Stimulated activated CD8-positive, alpha-beta memory T cell treated with anti-CD3 and anti-CD28 coated beads, Interleukin-15, amount 100 ng/mL, for 48 hours (primary cell): ENCODE measurements around the gene GPRIN1.
"Not testable (repeated sequence)": the region's sequence is repeated elsewhere in the genome, so short reads cannot be mapped to it uniquely, and the experiment has no call there.

Experiments
- DNase-seq, 2 donors: peaks; one replicate each; pipeline ENCODE4 v3.0.0-alpha.2; 2020; ENCODE audit warnings: low read depth in 2 of 2

The GPRIN1 gene

GRCh38 chr5:176624938-176625337, 15.0 kb upstream of the GPRIN1 start:
- no peak for DNase-seq

- no peak for DNase-seq
Observed at GRCh38 chr5:176624142-176624541, 14.2 kb upstream of the GPRIN1 start.

GRCh38 chr5:176621661-176622079, 11.7 kb upstream of the GPRIN1 start:
- no peak for DNase-seq

- no peak for DNase-seq
Observed at GRCh38 chr5:176620333-176620981, 10.5 kb upstream of the GPRIN1 start.

- no peak for DNase-seq
Observed at GRCh38 chr5:176619569-176620332, 9.8 kb upstream of the GPRIN1 start.

GRCh38 chr5:176619203-176619568, 9.2 kb upstream of the GPRIN1 start:
- peak; percentile 83 to 88 for DNase-seq

GRCh38 chr5:176618783-176619182, 8.8 kb upstream of the GPRIN1 start:
- no peak for DNase-seq

- DNase-seq: no peak
Observed at GRCh38 chr5:176616511-176616910, 6.6 kb upstream of the GPRIN1 start.

GRCh38 chr5:176614805-176615478, 5.0 kb upstream of the GPRIN1 start:
- no peak for DNase-seq

- DNase-seq: no peak
Observed at GRCh38 chr5:176612855-176613254, 2.9 kb upstream of the GPRIN1 start.

GRCh38 chr5:176612008-176612407, 2.1 kb upstream of the GPRIN1 start:
- no peak for DNase-seq

GRCh38 chr5:176611435-176611834, 1.5 kb upstream of the GPRIN1 start:
- DNase-seq: peak; percentile 22 to 25

GRCh38 chr5:176610435-176610773, 448 bp upstream of the GPRIN1 start:
- no peak for DNase-seq

- DNase-seq: no peak
Observed at GRCh38 chr5:176608937-176609723, 826 bp downstream of the GPRIN1 start.

- no peak for DNase-seq
Observed at GRCh38 chr5:176608142-176608705, 1.7 kb downstream of the GPRIN1 start.

- no peak for DNase-seq
Observed at GRCh38 chr5:176606875-176607274, 3.1 kb downstream of the GPRIN1 start.

GRCh38 chr5:176606032-176606431, 3.9 kb downstream of the GPRIN1 start:
- no peak for DNase-seq

GRCh38 chr5:176603091-176603490, 6.9 kb downstream of the GPRIN1 start:
- DNase-seq: no peak

GRCh38 chr5:176601901-176602482, 8.0 kb downstream of the GPRIN1 start:
- no peak for DNase-seq

GRCh38 chr5:176599749-176600430, 10.1 kb downstream of the GPRIN1 start:
- DNase-seq: not testable (repeated sequence)
